WI38 (cell line): ENCODE data around the gene LTBP1.

ENCODE experiments used
- H3K4me3 ChIP-seq: 2 replicates; pipeline ENCODE4 v1.5.1; 2011; ENCODE audit warnings: low read depth, mild to moderate bottlenecking, control low read depth, low read length
- CTCF ChIP-seq: IDR thresholded peaks from 2 replicates; pipeline ENCODE4 v1.5.1; 2012; ENCODE audit warnings: low read depth, mild to moderate bottlenecking, control low read depth, low read length

The LTBP1 gene

GRCh38 chr2:33210626-33211025, 263.9 kb downstream of the LTBP1 start:
- TF ChIP-seq CTCF, result no peak
- no peak overlapping the region for H3K4me3 ChIP-seq

GRCh38 chr2:33212151-33212550, 265.4 kb downstream of the LTBP1 start:
- no peak overlapping the region for H3K4me3 ChIP-seq
- TF ChIP-seq CTCF, result no peak

GRCh38 chr2:33213244-33213643, 266.5 kb downstream of the LTBP1 start:
- TF ChIP-seq CTCF, result no peak
- no peak overlapping the region for H3K4me3 ChIP-seq

DNA sequence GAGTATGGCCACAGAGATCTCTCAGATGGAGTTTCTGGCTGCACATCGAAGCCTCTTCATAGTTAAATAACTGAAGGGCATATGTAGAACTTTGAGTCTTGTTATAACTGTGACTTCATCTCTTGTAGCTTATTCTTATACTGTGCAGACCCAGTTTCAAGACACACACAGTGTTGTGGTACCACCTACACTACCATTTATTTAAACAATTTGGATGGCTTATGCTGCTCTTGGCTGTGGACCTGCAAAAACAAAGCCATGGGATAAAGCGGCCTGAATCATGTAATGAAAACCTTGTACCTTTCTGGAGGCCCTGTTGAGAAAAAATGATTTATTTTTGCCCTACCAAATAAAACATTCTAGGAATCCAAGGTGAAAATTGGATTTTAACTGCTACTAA, 266.9 kb downstream of the LTBP1 start:
- no peak for TF ChIP-seq CTCF

GRCh38 chr2:33214436-33214835, 267.7 kb downstream of the LTBP1 start:
- H3K4me3 ChIP-seq, result no peak overlapping the region
- no peak for TF ChIP-seq CTCF

More for the DNA sequence above, 266.9 kb downstream of the LTBP1 start:
- no peak overlapping the region for H3K4me3 ChIP-seq

DNA sequence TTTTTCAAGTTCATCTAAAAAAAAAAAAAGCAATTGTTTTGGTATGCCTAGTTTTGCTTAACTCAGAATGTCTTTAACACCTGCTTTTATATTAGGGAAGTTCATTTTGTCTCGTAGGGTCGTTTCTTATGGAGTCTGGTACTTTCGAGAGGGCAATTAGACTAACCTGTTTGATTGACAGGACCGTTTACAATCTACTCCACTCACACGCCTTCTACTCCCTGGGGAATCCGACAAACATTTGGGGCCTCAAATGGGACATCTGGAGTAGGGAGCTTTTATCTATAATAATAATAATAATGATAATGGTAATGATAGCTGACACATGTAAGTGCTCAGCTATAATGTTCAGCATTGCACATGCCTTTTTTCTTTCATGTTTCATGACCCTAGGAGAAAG, 268.1 kb downstream of the LTBP1 start:
- no peak overlapping the region for H3K4me3 ChIP-seq
- no peak for TF ChIP-seq CTCF

- H3K4me3 ChIP-seq, result no peak overlapping the region
- TF ChIP-seq CTCF, result no peak
Measured at GRCh38 chr2:33215299-33215698, 268.5 kb downstream of the LTBP1 start.
